Suppressor macrophage (primary cell): Measurements from ENCODE around the gene SKAP2.

ENCODE experiments used
- DNase-seq, 4 experiments: peaks; one replicate each; pipeline ENCODE4 v3.0.0-alpha.2; 2020 to 2022

The SKAP2 gene

GRCh38 chr7:26691886-26692285 lies 172.5 kb downstream of the SKAP2 start:
- DNase-seq = no peak

GRCh38 chr7:26691406-26691805 lies 173.0 kb downstream of the SKAP2 start:
- no peak for DNase-seq

DNA sequence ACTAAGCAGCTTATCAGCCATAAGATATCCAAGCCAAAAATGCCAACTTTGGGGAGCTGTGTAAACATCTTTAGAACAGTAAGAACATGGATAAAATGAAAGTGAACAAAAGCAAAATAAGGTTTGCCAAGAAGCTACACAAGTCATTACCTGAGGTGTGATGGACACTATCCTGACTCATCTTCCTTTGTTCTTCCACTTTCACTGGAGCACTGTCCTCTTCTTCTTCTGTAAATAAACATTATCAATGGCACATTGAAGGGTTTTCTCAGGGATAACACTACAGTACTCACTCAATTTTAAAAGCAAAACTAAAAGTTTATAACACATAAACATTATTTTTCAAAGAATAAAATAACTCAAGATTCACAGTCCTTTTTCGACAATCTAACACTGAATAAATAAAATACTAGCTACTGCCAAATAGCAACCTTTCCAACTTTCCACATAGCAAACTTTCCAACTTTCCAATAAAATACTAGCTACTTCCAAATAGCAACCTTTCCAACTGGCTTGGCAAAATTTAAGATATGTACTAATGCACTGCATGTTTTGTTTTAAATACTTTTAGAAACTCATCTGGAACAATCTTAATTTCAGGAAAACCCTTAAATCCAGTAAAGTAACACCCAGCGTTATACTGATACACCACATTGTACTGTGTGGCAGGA lies 174.1 kb downstream of the SKAP2 start:
- no peak for DNase-seq

DNA sequence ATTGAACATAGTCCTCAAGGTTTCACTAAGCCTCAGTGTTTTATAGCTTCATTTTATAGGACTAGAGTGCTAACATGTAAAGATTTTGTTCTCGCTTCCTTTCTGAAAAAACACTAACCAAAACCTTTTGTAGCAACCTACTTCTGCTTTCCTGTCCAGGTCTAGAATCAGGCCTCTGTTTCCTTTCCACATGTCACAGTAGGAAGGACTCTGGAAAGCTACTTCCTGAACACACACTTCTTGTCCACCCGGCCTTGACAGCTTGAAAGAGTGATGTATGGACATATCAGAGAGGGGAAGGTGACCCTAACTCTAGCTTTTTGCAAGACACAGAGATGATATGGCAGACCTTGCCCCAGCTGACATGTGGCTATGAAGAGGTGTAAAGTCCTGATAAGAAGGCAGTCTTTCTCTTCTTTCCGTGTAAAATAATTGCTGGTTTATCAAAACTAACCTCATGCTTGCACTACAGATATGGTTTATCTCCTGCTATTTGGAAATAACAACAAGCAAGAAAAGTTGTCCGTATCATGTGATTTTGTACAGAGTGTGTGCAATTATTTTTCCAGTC lies 175.4 kb downstream of the SKAP2 start:
- peak; percentile 37 to 65 (median 51) for DNase-seq

DNA sequence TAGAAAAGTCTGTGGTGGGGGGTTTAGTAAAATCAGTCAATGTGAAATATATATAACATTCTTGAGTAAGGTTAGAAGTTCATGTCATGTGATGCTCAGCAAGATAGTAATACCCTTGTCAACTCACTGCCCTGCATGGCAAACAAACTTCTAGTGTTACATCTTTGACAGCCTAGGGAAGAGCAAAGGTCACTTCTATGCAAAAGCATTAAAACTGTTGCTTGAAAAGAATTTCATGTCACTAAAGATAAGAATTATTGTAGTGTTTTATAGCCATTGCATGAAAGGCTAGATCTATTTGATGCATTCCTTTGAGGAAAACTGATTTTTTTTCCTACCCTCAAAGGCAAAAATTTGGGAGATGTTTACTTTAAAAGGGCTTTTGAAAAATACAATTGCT lies 176.0 kb downstream of the SKAP2 start:
- no peak for DNase-seq

- peak in 1 of 4 experiments; percentile 15 for DNase-seq
Observed at GRCh38 chr7:26687032-26687431, 177.4 kb downstream of the SKAP2 start.

DNA sequence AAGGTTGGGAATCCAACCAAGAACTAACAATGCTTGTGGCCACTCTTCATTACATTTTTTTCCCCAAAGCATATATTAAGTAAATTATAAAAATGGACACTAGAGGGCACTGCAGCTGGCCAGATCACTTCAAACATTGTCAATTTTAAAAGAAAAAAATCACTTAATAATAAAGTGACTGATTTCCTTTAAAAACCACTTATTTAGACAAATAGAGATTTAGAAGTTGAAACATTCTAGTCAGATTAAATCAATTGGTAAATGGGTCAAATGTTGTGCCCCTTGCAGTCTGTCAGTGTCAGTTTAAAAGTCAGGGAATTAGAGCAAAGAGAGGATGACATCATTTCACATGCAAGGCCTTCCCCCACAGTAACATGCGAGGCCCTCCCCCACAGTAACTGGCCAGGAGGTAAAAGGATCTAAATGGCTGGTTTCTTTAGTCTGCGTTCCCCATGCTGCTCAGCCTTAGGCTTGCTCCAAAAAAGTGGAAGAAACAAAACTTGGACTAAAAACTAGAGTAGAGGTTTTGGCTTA lies 177.9 kb downstream of the SKAP2 start:
- peak; percentile 76 to 90 (median 88) for DNase-seq

GRCh38 chr7:26685606-26686005 lies 178.8 kb downstream of the SKAP2 start:
- DNase-seq = peak in 2 of 4 experiments; percentile 53 to 55

DNA sequence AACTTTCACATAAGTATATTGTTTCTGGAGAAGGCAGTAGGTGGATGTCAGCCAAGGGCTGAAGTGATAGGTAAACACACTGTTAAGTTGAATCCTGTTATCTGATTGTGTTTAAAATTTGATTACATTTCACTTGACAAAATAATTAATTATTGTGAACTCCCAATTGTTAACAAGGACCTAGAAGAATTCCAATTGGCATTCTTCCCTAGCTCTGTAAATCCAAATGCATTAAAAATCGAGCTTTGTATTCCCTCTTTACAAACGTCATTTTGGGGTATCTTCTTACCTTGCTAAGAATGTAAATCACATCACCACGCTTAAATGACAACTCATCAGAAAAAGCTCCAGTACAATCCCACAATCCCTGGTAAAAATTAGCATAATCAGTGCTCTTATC lies 179.9 kb downstream of the SKAP2 start:
- no peak for DNase-seq

GRCh38 chr7:26683277-26683676 lies 181.1 kb downstream of the SKAP2 start:
- DNase-seq = no peak

GRCh38 chr7:26681819-26682418 lies 182.5 kb downstream of the SKAP2 start:
- peak in 2 of 4 experiments; percentile 26 to 42 for DNase-seq

GRCh38 chr7:26680587-26680986 lies 183.8 kb downstream of the SKAP2 start:
- DNase-seq = peak; percentile 27 to 57 (median 46)

- DNase-seq = peak in 2 of 4 experiments; percentile 19 to 27
Observed at GRCh38 chr7:26675143-26675887, 189.1 kb downstream of the SKAP2 start.

- no peak for DNase-seq
Observed at GRCh38 chr7:26673858-26674257, 190.5 kb downstream of the SKAP2 start.

DNA sequence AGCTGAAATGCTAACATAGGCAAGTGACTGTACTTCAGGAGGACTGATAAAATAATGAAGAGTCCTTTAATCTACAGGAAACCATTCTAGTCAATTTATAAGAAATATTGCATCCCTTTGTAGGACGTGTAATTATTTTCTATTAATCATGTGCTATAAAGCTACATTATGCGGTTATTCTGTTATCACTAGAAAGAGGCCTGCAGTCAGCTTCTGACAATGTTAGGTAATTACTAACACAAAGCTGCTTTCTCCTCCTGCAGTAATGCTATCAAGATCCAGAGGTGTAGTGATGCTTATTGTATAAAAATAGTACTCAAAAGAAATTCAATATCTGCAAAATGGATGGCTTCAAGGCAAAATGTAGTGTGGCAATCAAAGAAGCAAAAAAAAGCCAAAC lies 191.1 kb downstream of the SKAP2 start:
- DNase-seq = no peak

DNA sequence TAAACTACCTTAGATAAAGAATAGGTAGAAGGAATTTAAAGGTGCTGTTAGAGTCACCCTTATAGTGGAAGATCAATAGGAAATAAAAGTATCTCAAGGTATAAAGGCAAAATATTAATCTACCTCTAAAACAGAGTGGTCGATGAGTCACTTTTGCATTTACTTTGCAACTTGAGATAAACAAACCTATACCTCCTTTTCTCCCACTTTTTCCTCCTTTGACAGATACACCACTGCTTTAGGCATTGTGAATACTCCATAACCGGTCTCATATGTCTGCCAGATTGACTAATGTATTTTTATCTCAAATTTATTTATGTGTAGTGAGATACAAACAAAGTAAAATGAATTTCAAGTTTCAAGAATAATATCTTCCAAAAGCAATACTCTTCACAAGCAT lies 193.5 kb downstream of the SKAP2 start:
- DNase-seq = no peak

- DNase-seq = no peak
Observed at GRCh38 chr7:26670290-26670689, 194.1 kb downstream of the SKAP2 start.

DNA sequence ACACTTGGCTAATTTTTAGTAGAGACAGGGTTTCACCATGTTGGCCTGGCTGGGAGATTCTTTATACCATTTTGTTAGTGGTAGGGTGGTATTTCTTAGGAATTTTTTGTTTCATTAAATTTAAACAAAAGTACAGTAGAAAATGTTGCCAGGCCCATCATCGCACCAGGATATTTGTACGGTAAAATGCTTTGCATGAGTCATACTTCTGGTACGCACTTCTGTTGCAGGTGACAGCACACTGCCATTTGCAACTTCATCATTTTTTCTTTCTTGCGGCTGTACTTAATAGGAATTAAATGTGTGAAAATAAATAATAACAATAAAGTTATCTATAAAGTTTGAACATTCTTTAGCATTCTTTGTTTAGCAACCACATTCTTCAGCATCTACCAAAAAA lies 195.6 kb downstream of the SKAP2 start:
- no peak for DNase-seq

DNA sequence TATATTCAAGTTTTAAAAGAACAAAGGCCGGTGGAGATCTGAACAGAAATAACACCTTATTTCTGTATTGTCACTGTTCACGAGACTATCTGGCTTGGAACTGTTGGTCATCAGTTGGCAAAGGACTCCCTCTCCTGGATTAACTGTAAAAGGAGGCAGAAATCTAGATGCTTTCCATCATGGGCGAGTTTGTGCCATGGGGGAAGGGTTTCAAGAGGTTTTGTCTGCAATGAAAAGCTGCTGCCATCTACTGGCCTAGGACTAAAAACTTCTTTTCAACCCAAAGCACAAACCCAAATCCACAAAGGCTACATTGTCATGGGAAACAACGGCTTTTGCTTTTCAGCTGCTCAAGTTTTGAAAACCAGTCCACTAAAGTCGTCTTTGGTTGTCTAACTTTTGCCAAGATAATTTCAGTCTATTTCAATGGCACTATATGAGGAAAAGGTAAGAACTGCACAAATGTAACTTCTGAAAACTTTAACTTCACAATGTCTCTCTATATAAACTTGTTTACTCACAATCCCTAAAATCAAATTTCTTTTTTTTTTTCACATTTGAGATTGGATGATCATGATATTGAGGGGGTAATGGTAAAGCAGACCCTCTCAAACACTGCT lies 196.8 kb downstream of the SKAP2 start:
- DNase-seq = peak; percentile 69 to 88 (median 80)

DNA sequence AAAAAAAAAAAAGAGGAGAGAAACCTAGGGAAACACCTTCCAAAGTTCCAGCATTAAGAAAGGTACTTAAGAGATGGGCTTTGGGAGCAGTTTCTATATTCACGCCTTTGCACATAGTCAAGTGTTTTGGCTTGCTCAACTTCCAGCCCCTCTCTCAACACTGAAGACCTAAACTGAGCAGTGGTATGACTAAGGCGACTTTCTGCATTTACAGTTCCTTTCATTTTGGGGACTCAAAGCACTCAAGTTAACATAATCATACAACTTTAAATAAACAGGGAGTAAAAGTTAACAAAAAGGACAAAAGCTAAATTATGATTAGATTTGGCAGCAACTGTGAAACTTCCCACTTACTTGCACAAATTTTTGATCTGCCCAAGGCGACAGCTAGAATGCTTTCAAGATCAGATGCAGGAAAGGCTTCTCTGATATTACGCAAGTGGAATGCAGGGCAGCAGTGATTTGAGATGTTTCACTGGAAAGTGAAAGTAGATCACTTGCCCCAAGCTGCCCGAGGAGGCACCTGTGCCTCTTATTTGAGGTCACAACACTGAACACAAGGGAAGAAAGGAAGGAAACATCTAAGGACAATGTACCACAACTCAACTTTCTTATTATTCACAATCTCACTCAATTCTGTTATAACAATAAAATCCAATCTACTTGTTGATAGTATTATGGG lies 199.5 kb downstream of the SKAP2 start:
- DNase-seq = peak in 3 of 4 experiments; percentile 40 to 44 (median 41)

DNA sequence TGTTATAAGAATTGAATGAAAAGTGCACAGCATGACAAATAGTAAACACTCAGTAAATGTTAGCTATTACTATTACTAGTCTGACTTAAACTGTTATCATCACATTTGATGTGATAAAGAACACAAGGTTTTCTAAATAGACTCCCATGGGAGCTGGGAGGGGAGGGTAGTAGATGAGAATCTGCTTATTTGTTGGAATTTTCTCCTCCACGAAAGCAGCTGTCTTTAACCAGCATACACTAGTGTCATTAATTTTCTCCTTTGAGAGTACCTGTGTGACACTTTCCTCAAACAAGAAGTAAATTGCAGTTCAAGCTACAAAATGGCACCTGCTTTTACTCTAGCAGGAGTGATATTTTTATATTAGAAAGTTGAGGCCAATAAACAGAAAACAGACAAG lies 200.1 kb downstream of the SKAP2 start:
- no peak for DNase-seq

- no peak for DNase-seq
Observed at GRCh38 chr7:26663874-26664273, 200.5 kb downstream of the SKAP2 start.
